ENCODE data around the gene GMEB1.

DNA sequence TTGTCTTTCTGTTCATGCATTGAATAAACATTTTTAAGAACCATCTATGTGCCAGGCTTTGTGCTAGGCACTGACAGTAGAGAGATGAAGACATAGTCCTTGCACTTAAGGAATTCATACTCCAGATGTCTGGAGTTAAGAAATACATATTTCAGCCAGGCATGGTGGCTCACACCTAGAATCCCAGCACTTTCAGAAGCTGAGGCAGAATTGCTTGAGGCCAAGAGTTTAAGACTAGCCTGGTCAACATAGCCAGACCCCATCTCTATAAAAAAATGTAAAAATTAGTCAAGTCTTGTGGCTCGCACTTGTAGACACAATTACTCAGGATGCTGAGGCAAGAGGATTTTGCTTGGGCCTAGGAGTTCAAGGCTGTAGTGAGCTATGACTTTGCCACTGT is 49.6 kb downstream of the GMEB1 start:
- TF ChIP-seq, protein P1, sequence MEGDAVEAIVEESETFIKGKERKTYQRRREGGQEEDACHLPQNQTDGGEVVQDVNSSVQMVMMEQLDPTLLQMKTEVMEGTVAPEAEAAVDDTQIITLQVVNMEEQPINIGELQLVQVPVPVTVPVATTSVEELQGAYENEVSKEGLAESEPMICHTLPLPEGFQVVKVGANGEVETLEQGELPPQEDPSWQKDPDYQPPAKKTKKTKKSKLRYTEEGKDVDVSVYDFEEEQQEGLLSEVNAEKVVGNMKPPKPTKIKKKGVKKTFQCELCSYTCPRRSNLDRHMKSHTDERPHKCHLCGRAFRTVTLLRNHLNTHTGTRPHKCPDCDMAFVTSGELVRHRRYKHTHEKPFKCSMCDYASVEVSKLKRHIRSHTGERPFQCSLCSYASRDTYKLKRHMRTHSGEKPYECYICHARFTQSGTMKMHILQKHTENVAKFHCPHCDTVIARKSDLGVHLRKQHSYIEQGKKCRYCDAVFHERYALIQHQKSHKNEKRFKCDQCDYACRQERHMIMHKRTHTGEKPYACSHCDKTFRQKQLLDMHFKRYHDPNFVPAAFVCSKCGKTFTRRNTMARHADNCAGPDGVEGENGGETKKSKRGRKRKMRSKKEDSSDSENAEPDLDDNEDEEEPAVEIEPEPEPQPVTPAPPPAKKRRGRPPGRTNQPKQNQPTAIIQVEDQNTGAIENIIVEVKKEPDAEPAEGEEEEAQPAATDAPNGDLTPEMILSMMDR (conservative IDR thresholded peaks at IDR 0.05; ENCODE audit: low read depth in 2 of 2) = no peak
- TF ChIP-seq, protein P2, sequence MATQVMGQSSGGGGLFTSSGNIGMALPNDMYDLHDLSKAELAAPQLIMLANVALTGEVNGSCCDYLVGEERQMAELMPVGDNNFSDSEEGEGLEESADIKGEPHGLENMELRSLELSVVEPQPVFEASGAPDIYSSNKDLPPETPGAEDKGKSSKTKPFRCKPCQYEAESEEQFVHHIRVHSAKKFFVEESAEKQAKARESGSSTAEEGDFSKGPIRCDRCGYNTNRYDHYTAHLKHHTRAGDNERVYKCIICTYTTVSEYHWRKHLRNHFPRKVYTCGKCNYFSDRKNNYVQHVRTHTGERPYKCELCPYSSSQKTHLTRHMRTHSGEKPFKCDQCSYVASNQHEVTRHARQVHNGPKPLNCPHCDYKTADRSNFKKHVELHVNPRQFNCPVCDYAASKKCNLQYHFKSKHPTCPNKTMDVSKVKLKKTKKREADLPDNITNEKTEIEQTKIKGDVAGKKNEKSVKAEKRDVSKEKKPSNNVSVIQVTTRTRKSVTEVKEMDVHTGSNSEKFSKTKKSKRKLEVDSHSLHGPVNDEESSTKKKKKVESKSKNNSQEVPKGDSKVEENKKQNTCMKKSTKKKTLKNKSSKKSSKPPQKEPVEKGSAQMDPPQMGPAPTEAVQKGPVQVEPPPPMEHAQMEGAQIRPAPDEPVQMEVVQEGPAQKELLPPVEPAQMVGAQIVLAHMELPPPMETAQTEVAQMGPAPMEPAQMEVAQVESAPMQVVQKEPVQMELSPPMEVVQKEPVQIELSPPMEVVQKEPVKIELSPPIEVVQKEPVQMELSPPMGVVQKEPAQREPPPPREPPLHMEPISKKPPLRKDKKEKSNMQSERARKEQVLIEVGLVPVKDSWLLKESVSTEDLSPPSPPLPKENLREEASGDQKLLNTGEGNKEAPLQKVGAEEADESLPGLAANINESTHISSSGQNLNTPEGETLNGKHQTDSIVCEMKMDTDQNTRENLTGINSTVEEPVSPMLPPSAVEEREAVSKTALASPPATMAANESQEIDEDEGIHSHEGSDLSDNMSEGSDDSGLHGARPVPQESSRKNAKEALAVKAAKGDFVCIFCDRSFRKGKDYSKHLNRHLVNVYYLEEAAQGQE (IDR thresholded peaks at IDR 0.05; ENCODE audit: unreplicated experiment) = no peak

Measured in GM23338 (cell line).